GM21723 (cell line): ENCODE results near the gene CECR2.
"Not testable (repeated sequence)": the region's sequence is repeated elsewhere in the genome, so short reads cannot be mapped to it uniquely, and the experiment has no call there.

Source experiments
- ATAC-seq: cut with Tn5 transposase; IDR thresholded peaks from one replicate; pipeline ENCODE4 v1.9.1; 2021; ENCODE audit warnings: mild to moderate bottlenecking, moderate library complexity; ENCODE audit not compliant: unreplicated experiment

Gene CECR2

DNA sequence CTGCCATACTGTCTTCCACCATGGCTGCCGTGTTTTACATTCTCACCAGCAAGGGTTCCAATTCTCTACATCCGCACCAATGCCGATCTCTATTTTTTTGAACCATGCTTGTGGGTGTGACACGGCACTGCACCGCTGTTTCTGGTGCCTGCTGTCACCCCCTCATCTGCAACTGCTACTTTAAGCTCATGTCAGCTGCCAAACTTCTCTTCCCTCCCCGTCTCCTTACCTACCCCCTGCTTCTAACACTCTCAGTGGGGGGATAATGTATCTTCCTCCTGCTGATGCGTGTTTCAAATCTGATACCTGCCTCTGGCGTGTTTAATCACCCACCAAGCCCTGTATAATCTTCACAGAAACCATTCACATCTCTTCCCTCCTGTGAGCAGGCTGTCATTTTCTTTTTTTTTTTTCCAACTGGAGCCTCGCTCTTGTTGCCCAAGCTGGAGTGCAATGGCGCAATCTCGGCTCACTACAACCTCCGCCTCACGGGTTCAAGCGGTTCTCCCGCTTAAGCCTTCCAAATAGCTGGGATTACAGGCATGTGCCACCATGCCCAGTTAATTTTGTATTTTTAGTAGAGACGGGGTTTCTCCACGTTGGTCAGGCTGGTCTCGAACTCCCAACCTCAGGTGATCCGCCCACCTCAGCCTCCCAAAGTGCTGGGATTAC is 196.9 kb downstream of the CECR2 start:
- not testable (repeated sequence) for ATAC-seq

DNA sequence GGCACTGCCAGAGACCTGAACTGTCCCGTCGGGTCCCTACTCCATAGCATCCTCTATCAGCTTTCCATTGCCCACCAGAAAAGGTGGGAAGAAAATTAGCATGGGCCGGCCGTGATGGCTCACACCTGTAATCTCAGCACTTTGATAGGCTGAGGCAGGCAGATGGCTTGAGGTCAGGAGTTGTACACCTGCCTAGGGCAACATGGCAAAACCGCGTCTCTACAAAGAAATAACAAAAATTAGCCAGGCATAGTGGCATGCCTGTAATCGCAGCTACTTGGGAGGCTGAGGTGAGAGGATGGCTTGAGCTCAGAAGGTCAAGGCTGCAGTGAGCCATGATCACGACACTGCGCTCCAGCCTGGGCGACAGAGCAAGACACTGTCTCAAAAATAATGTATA is 197.5 kb downstream of the CECR2 start:
- ATAC-seq = no peak

DNA sequence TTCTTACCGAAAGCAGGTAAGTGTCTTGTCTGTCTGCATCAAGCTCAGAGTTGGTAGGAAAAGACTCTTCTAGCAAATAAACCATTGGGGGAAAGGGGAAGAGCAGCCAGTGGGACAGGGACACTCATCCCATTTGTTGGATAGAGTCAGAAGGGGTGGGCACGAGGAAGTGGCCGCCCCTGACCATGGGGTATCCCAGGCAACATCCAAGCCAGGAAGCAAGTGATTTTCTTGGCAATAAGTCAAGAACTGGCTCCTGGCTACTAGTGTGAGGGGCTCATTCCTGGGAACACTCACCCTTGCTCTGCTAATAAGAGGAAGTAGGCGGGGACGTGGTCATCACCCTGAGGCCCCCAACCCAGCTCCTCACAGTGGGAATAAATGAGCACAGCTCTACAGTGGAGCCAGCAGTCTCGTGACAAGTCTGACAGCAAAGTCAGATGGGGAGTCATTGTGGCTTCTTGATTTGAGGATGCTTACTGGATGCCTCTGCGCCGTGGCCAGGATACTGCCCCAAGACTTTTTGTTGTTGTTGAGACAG is 200.8 kb downstream of the CECR2 start:
- no peak for ATAC-seq

DNA sequence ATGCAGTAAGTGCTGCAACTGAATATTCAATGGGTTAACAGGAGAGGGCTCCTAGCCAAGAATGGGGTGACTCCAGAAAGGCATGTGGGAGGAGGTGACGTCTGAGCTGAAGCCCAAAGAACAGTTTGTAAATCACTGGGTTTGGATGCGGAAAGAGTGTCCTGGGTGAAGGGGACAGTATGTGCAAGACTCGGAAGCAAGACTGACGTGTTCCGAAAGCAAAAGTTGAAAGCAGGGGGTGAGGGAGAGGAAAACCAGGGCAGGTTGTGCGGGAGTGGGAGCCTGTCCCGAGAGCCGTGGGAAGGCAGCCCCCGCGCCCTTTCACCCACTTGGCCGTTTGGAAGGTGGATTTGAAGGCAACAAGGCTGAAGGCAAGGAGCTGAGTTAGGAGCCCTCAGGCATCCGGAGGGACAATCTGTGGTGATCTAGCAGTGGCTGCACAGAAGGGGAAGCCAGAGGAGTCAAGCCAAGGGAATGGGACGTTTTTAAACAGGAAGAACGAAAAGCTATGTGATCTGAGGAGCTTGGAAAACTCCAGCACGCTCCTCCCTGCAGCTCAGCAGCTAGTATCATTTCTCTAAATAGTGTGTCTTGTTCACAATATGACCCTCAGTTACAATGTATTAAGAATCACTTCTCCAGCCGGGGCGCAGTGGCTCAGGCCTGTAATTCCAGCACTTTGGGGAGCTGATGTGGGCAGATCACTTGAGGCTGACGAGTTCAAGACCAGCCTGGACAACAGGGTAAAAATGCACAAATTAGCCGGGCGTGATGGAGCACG is 201.8 kb downstream of the CECR2 start:
- ATAC-seq = no peak

DNA sequence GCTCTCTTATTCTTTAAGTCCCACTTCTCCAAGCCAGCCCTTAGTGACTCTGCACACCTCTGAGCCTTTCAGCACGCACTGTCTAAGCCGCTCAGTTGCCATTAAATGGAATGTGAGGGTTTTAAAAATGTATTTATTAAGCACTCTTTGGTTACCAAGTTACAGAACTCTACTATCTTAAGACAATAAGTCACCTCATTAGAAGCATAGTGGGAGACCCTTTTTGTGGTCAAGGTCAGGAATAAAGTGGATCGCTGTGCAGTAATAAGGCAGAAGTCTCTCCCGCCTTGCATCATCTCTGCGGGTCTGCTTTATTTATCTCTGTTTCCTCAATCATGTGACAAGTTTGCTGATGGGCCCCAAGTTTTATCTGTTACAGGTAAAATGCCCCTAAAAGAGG is 205.9 kb downstream of the CECR2 start:
- ATAC-seq = no peak

DNA sequence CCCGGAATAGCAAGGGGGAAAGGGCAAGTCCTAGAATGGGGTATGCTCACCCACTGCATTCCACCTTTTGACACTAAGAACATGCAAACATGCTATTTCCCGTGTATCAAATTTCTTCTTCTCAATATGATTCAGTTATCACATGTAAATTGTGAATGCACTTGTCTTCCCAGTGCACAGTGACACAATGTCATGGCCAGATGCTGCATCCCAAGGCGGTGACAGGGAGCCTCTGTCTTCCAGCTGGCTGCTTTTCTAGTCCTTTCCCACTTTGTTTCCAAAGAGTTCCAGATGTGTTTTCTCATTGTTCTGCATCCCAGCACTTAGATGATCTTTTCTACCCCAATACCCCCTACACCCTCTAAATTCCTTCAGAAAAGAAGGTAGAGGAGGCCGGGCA is 206.4 kb downstream of the CECR2 start:
- ATAC-seq = no peak

DNA sequence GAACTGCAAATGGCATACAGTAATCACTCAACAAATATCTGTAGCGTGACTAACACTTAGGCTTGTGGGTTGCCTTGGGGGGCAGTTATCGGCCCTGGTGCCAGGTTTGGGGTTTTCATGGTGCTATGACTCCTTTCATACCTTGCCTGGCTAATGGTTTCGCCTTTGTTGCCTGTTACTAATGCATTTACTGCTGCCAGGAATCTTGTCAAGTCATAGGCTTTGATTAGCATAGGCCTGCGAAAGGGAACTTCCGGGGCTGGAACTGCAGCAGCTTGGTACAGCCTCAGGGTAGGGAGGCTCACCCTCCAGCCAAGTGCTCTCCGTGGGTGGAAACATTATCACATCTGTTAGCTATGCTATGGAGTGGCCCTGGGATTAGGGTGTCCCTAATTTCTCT is 207.2 kb downstream of the CECR2 start:
- no peak for ATAC-seq

DNA sequence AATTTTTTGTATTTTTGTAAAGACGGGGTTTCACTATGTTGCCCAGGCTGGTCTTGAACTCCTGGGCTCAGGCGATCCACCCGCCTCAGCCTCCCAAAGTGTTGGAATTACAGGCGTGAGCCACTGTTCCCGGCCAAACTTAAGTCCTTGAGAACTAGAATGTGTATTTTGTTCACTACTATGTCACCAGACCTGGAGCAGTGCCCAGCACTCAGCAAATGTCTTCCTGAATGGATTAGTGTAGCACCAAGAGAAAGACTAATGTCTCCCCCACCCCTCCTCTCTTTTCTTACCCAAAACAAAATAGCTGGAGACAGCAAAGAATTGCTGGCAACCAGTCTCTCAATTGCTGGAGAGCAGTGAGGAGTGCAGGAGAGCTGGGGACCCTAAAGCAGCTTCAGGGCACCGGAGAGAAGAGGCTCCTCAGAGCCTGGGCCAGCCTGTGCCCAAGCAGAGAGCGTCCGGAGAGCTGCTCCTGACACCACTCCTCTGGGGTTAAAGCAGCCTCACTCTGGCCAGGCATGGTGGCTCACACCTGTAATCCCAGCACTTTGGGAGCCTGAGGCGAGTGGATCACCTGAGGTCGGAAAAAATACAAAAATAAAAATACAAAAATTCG is 209.0 kb downstream of the CECR2 start:
- no peak for ATAC-seq

DNA sequence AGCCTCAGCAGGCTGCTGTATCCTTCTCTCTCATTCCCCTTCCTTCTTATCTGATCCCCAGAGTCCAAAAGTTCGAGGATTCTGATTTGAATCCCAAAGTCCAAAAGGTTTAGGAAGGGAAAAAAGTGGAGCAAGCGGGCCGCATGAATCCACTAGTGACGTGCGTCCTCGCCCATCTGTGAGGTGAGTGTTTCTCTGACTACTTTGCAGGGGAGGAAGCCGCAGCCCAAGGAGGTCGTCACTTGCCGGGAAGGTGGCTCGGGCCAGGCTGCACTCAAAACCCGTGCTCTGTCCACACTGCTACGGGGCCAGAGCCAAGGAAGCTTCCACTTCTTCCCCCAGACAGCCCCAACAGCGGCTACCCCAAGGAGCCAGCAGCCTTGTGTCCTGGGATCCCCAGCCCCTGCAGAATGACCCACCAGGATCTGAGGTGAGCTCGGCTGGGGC is 210.3 kb downstream of the CECR2 start:
- no peak for ATAC-seq

DNA sequence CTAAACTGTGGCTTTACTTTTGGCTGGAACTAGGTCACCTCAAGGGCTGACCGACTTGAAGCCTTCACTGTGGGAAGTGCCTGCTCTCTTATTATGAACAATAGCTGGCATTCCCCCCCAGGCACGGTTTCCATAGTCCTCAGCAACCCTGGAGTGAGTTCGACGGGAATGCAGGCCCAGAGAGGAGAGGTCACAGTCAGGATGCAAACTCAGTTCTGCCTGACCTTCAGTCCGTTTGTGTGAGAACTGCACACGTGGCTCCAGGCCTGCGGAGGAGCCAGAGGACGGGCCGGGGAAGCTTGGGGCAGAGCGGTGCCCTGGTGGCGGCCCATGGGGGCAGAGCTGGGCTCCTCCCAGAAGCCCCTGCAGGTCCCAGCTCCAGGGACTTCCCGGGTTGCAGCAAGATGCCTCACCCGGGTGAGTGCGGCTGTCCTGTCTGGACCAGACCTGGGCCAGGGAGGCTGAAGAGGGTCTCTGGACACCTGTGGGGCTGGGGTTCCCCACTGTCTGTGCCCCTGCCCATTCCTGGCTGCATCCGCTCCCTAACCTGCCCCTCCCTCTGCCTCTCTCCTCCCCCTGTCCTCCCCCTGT is 211.3 kb downstream of the CECR2 start:
- no peak for ATAC-seq

DNA sequence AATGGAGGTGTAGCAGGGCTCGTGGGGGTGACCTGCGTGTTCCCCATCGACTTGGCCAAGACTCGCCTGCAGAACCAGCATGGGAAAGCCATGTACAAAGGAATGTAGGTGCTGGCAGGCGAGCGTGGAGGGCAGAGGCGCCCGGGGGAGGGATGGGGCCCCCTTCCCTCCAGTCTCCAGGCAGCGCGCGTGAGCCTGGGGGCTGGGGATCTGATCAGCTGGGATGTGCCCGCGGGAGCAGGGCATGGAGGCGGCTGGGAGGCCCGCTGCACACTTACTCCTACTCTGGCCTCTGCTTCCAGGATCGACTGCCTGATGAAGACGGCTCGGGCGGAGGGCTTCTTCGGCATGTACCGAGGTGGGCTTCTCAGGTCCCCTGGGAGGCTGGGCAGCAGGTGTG is 211.8 kb downstream of the CECR2 start:
- no peak for ATAC-seq

DNA sequence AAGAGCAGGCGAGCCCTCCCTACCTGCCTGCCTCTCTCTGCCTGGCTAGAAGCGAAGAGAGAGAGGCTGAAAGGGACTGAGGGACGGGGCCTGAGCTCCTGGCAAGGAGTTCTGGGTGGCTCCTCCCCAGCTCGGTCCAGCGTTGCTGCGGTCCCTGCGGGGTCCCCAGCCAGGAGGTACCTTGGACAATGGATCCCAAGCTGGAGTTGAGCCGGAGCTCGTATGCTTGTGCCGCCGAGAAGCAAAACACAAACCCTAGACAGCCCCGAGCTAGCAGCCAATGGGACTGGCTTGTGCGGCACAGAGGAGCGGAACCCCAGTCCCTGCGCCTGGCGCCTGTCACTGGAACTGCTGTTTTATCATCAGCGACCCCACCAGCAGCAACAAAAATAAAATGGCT is 212.4 kb downstream of the CECR2 start:
- no peak for ATAC-seq

DNA sequence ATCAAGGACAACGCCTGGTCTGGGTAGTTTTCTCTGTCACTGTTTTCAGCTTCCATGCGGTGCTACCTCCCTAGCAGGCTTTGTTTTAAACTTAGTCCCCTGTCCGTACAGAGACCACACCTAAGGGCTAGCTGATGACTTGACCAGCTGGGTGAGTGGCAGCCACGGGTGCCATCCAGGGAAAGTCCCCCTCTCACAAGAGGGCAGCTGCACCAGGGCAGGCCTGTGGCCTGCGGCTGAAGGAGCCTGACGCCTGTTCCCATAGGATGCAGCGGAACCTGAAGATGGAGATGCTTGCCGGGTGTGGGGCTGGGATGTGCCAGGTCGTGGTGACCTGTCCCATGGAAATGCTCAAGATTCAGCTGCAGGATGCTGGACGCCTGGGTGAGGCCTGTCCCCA is 213.9 kb downstream of the CECR2 start:
- ATAC-seq = no peak

DNA sequence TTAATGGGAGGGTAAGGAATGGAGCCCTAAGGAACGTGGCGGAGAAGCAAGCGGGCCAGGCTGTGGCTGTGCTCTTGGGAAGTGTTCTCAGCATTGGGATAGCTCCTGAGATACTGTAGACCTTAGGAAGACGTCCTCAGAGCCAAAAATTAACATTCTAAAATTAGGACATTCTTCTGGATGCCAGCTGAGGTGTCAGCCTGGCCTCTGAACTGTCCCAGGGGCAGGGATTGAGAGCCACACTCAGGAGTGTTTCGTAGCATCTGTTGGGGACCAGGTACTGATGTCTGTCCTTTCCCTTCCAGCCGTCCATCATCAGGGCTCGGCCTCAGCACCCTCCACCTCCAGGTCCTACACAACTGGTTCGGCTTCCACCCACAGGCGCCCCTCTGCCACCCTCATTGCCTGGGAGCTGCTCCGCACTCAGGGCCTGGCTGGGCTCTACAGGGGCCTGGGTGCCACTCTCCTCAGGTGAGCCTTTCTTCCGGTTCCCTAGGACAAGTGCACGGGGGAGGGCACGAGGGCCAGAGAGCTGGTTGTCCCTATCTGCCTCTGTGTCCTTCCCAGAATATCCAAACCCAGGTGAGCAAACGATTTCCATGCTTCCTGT is 217.7 kb downstream of the CECR2 start:
- no peak for ATAC-seq

DNA sequence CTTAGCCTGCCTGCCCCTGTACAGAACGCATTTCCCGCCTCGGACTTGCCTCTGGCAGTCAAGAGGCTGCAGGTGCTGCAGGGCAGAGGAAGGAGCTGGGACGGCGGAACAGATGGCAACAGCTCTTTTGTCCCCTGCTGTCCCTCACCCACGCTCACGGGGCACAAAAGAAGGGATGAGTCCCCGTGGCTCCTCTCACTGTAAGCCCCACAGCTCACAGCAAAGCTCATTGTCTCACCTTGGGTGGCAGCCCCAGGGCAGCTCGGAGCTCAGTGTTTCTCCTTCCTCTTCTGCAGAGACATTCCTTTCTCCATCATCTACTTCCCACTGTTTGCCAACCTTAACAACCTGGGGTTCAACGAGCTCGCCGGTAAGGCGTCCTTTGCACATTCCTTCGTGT is 218.4 kb downstream of the CECR2 start:
- ATAC-seq = no peak

DNA sequence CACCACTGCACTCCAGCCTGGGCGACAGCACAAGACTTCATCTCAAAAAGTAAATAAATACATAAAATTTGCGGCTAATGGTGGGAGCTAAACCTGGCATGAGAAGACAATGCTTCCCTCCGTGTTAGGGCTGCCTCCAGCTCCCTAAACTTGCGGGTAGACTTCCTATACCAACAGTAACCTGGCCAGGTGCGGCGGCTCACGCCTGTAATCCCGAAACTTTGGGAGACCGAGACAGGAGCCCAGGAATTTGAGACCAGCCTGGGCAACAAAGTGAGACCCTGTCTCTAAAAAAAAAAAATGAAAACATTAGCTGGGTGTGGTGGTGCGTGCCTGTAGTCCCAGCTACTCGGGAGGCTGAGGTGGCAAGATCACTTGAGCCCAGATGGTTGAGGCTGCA is 219.3 kb downstream of the CECR2 start:
- no peak for ATAC-seq

DNA sequence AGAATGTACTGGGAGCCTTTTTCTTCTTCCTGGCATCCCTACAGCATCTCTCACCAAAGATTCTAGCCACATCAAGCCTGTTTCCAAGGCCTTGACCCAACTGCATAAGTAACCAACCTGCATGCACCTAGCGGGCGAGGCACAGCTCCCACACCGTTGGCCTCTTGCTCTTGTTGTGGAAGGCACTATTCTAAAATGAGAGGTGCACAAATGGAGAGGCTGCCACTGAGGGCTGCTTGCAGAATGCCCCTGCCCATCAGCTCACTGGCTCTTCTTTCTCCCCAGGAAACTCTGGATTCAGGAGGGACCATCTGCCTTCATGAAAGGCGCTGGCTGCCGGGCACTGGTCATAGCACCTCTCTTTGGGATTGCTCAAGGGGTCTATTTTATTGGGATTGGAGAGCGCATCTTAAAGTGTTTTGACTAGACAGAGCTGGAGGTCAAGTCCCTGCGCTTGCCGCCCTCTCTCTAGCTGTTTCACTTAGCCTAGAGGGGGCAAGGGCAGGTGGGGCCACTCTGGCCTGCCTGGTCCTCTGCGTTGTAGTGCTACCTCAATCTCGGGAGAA is 220.6 kb downstream of the CECR2 start:
- no peak for ATAC-seq

DNA sequence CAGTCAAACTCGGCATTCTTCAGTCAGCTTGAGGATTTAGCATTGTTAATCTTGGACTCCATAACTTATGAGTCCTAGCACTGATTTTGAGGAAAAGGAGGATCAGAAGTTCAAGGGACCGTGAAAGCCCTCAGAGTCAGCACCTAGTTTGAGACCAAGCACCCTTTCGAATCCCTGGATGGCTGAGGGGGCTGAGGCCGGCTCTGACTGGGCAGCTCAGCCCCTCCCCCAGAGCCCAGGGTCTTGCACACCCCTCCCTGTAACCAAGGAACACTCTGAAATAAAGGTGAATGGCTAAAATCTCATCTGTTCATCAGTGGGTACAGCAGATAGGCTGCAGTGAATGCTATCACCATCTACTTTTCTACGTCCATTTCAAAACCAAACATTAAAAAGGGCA is 221.3 kb downstream of the CECR2 start:
- ATAC-seq = no peak

DNA sequence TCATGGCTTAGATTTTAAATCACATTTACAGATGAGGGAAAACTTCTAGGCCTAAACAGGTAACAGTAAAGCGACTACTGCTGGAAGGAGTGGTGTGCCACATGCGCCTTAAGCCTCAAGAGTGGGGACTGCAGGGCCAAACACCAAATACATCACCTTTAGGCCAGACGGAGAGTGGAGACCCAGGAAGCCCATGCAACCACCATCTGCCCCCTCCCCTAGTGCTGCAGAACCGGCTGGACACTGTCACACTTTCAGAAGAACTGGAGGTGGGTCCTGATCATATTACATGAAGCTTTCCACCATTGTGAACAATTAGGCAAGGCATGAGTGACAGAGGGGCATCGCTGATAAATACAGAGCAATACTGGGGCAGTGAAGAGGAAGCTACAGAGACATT is 222.9 kb downstream of the CECR2 start:
- no peak for ATAC-seq

DNA sequence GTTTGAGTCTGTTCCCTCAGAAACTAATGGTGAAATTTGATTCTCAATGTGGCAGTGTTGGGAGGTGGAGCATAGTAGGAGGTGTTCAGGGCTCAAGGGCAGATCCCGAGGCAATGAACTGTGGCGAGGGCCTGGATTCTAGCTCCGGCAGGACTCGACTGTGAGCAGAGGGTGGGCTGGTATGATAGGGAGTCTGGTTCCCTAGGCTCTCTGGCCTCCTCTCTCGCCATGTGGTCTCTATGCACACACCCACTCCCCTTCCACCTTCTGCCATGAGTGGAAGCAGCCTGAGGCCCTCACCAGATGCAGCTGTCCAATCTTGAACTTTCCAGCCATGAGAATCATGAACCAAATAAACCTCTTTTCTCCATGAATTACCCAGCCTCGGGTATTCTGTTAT is 227.0 kb downstream of the CECR2 start:
- no peak for ATAC-seq

DNA sequence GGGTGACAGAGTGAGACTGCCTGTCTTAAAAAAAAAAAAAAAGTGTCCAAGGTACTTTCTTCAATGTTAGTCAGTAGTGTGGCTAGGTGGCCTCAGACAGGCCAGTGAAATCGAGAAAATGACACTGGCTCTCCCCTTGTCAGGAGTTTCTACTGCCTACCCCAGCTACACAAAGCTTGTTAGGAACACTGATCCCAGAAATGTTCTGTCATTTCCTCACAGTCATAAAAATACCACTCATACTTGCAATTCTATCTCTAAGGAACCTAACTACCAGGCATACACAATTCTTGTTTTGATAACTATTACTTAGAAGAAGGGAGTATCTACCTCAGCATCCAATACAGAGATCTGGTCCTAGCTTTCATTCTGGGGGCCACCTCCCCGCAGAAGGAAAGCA is 228.0 kb downstream of the CECR2 start:
- no peak for ATAC-seq
